Measurements from ENCODE around the gene INO80D. TPM values are rescaled to one million over a fixed set of nuclear protein-coding genes. Genes with fewer than 3 reads are reported as not detected.

INO80D gene, protein sequence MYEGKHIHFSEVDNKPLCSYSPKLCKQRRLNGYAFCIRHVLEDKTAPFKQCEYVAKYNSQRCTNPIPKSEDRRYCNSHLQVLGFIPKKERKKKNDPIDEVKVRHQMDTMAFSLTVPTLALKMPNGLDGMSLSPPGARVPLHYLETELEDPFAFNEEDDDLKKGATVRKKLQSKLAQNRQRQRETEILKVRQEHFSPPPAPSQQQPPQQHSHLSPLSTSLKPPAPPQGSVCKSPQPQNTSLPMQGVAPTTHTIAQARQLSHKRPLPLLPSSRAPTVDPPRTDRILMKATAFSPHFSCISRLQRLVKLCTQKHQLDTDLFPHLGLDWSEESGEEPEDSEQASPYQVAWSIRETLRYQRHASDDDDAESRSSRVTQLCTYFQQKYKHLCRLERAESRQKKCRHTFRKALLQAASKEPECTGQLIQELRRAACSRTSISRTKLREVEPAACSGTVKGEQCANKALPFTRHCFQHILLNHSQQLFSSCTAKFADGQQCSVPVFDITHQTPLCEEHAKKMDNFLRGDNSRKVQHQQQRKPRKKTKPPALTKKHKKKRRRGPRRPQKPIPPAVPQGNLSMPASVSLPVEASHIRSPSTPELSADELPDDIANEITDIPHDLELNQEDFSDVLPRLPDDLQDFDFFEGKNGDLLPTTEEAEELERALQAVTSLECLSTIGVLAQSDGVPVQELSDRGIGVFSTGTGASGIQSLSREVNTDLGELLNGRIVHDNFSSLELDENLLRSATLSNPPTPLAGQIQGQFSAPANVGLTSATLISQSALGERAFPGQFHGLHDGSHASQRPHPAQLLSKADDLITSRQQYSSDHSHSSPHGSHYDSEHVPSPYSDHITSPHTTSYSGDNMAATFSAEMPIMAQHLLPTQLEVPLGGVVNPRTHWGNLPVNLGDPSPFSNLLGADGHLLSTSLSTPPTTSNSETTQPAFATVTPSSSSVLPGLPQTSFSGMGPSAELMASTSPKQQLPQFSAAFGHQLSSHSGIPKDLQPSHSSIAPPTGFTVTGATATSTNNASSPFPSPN
- 9.8 and 12.8 TPM in 2 replicates for total RNA-seq

DNA sequence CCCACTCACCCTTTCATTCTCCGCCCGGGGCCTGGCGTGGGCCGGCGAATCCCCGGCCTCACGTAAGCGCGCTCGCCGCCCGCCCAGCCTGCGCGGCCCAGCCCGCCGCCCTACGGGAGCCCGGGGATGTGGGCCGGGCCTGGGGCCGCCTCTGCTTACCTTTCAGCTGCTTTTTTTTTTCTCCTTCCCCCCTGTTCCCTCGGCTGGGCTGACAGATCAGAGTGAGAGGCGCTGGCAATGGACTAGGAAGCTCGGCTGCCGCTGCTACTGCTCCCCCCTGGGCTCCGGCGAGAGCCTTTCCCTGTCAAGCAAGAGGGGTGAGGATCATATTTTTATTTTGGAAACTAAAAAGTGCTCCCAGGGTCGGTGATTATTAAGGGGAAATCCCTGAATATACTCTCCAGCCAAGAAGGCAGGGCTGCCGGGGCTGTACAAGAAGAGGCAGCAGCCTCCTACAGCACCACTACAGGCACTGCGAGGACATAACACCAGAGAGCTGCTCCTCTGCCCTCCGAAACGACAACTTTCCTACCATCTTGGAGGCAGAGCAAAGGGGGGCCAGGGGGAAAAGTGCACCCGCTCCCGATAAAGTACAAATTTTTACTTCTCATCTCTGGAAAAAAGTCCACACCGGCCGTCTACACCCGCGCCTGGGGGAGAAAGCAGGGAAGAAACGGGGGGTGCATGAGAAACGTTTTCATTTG, at the start of gene INO80D:
Gene INO80D, minus strand, starts transcription at position 433 of the 704 bp plus-strand sequence. CDS start 23,158 bp downstream, outside the sequence.

Small RNA genes within 50 kb of the gene (small RNA-seq; reads per million reads assigned to genes)
- gene RF00006 (not detected), gene RF00019 (not detected)

Other genes starting within 250 kb of the INO80D start
- gene NDUFS1, start 73.3 kb upstream of the INO80D start, total RNA-seq: 93.1 and 154 TPM in 2 replicates
- 517 and 547 TPM in 2 replicates for gene EEF1B2, start 73.7 kb upstream of the INO80D start, total RNA-seq
- gene ZDBF2, start 188.5 kb upstream of the INO80D start, total RNA-seq: 13.4 and 13.5 TPM in 2 replicates

Measured in vein endothelial cell (primary cell).